Placental pericyte (primary cell): ENCODE measurements around the gene EXOSC5. TPM values are rescaled to one million over a fixed set of nuclear protein-coding genes. Genes with fewer than 3 reads are reported as not detected.

ENCODE experiments used
- small RNA-seq: library from RNA; depleted of rRNA; stranded (forward); fragments of <200 nt; gene quantifications from one replicate; pipeline ENCODE3, GENCODE V24; 2012; ENCODE audit warnings: low replicate concordance
- total RNA-seq: library from RNA; depleted of rRNA; stranded (reverse); fragments of >200 nt; gene quantifications from 2 replicates; pipeline ENCODE4 v1.2.3, GENCODE V29; 2012

Gene EXOSC5
- total RNA-seq: 15.5 and 18.0 TPM in 2 replicates

GRCh38 chr19:41397086-41398049 is at the start of gene EXOSC5, which contains the start of gene BCKDHA:
Gene EXOSC5, minus strand, starts transcription at chr19:41397359. Its CDS starts 31 bp downstream, at chr19:41397328.
Gene BCKDHA, plus strand, starts transcription at chr19:41397818. Its CDS starts 10 bp downstream, at chr19:41397828.

GRCh38 chr19:41442473-41443355 is 45.6 kb upstream of the EXOSC5 start, which contains the start of gene ERICH4:
Gene ERICH4, plus strand, starts transcription at chr19:41443156. Its CDS starts 14 bp downstream, at chr19:41443170.

DNA sequence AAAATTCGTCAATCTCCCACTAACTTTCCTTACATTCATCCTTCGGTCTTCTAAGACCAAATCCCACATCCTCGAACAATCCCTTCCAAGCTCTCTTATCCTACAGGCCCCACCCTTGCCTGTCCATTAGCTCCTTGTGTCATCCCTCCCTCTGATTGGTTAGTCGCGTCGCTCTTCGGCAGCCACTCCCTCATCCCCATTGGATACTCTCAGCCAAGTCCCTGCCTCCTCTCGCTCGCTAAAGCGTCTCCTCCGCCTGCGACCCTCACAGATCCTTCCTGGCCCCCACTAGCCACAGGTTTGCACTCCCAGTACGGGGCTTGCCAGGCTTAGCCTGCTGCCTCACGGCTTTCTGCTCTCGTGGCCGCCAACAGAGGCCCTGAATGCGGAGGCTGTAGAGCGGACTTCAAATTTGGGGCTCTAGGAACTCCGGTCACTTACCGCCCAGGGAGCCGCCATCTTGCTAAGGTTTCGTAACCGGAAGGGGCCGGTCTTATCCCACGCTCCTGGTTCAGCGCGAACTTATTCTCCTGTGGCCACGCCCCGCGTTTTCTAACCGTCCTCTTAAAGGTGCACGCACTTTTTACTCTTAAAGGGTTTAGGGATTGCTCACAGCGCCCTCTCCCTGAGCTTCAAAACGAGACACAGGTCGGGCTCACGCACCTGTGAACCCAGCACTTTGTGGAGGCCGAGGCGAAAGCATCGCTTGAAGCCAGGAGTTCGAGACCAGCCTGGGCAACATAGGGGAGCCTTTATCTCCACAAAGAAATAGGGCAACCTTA is 42.5 kb upstream of the EXOSC5 start, which contains the start of gene DMAC2:
Gene DMAC2 (minus strand): TSS at position 472 of the 782 bp plus-strand sequence. CDS start 13 bp downstream, at position 459.

DNA sequence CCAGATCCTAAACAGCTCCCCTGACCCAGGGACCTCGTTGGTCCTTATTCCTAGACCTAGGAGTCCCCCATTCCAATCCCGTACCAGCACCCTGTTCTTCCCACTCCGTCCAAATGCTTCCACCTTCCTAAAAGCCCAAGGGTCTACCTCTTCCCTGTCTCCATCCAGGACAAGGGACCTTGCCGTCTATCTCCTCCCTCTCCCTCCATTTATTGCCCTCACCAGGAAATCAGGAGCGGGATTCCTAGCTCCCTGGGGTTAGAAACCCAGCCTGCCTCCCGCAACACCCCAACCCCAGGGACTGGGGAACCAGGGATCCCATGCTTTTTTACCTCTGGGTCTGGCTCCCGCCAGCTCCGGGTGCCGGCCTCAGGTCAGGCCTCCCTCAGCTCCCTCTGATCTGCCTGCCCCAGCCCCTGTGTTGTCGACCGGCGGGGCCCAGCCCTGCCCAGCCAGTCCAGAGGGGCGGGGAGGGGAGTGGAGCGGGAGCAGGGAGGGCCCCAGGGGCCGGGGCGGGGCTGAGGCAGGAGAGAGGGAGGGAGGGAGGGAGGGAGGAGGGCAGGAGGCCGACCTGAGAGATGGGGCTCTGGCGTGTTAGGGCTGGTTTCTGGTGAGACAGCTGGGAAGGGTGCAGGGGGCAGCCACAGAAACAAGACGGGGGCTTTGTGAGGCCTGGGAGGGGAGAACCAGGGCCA is 29.9 kb upstream of the EXOSC5 start, which contains the start of gene B3GNT8:
Gene B3GNT8 (minus strand): TSS at position 423 of the 695 bp plus-strand sequence. CDS start 596 bp downstream, outside the sequence.

DNA sequence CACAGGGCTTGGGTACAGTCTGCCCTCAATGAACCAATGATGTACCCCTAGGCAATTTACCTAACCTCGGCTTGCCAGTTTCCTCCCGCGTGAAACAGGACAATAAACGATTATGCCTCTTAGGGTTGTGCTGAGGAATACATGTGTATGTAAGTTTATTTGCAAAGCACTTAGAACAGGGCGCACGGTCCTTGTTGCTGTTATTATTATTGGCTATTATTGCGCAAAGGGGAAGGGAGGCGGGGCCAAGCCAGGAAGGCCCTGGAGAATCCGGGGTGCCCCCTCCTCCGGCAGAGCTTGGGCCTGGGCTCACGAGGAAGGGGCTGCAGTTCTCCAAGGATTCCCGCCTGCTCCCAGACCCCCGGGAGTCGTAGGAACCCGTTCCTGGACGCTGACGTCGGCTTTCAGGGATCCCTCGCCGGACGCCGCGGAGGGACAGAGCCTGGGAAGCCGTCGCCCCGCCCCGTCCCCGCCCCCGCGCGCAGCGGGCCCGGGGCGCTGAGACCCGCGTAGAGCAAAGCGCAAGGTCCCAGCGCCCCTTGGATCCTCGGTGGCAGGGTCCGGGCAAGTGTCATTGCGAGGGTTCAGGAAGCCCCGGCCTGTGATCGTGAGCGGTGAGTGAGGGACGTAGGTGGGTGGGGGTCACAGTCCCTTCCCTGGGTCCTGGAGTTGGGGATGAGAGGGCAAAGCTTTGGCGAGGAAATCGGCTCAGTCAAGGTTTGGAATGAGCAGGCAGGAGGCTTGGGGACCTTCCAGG is 20.7 kb downstream of the EXOSC5 start, which contains the start of gene TMEM91:
Gene TMEM91 (plus strand): TSS at position 293 of the 757 bp plus-strand sequence. CDS start 1,777 bp downstream, outside the sequence.

DNA sequence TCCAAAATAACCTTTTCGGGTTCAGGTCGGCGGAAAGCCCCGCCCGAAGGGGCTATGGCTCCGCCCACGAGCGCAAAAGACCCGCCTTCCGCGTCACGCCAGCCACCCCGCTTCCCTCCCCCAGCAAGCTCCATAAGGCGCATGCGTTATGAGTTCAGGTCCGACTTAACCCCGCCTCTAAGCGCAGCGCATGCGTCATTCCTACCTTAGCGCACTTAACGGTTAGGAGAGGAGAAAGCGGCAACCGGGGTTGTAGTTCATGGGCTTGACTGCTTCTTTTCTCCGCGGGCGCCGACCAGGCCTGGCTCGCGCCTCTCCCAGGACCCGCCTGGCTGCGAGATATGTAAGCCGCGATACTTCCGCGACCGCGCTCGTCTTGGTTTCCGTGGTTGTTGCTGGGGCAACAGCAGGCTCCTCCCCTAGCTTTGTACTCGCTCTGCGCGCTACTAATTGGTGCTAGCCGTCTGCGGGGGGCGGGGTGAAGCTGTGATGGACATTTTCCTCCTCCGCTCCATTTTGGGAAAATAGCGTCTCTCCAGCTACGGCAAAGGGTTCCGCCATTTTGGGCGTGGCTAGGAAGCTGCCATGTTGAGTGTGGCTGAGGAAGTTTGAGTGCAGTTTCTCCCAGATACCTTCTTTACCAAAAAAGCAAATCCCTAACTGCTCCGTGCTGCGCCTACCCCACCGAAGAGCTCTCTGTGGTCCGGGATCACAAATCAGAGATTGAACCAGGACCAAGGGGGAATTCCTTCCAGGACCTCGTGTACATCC is 33.2 kb downstream of the EXOSC5 start, which contains the start of gene B9D2:
Gene B9D2 (minus strand): TSS at position 397 of the 771 bp plus-strand sequence. CDS start 630 bp downstream, outside the sequence.

GRCh38 chr19:41353466-41354342 is 43.5 kb downstream of the EXOSC5 start, which contains the start of gene TGFB1:
Gene TGFB1, minus strand, starts transcription at chr19:41353922. Its CDS starts 878 bp downstream, at chr19:41353044.

Small RNA genes lying within 50 kb of the gene (small RNA-seq; reads per million reads assigned to genes)
- gene RF00017: not detected

Other genes starting within 250 kb of the EXOSC5 start
- gene CYP2S1, start 204.1 kb downstream of the EXOSC5 start, total RNA-seq: 12.2 and 67.0 TPM in 2 replicates
- gene AXL, start 178.1 kb downstream of the EXOSC5 start, total RNA-seq: 265 and 531 TPM in 2 replicates
- 98.3 and 157 TPM in 2 replicates for gene HNRNPUL1, start 133.0 kb downstream of the EXOSC5 start, total RNA-seq
- 9.7 and 13.8 TPM in 2 replicates for gene CCDC97, start 87.2 kb downstream of the EXOSC5 start, total RNA-seq
- gene TGFB1, start 43.4 kb downstream of the EXOSC5 start, total RNA-seq: 28.7 and 36.5 TPM in 2 replicates
- gene B9D2, start 33.2 kb downstream of the EXOSC5 start, total RNA-seq: 4.8 and 7.0 TPM in 2 replicates
- 2.7 and 6.3 TPM in 2 replicates for gene TMEM91, start 20.8 kb downstream of the EXOSC5 start, total RNA-seq
- gene BCKDHA, start 459 bp upstream of the EXOSC5 start, total RNA-seq: 26.8 and 39.8 TPM in 2 replicates
- gene B3GNT8, start 30.0 kb upstream of the EXOSC5 start, total RNA-seq: 0.66 and 1.7 TPM in 2 replicates
- gene DMAC2, start 42.6 kb upstream of the EXOSC5 start, total RNA-seq: 61.6 and 68.1 TPM in 2 replicates
- gene ERICH4, start 45.8 kb upstream of the EXOSC5 start, total RNA-seq: not detected in 2 replicates
- not detected in 2 replicates for gene CEACAM21, start 178.8 kb upstream of the EXOSC5 start, total RNA-seq
- not detected in 2 replicates for gene CEACAM4, start 229.7 kb upstream of the EXOSC5 start, total RNA-seq